Measurements from ENCODE around the gene UNC5CL. TPM values are rescaled to one million over a fixed set of nuclear protein-coding genes. Genes with fewer than 3 reads are reported as not detected.

The UNC5CL gene
- total and polyA plus RNA-seq, 2 experiments from 2014 or later = not detected

DNA sequence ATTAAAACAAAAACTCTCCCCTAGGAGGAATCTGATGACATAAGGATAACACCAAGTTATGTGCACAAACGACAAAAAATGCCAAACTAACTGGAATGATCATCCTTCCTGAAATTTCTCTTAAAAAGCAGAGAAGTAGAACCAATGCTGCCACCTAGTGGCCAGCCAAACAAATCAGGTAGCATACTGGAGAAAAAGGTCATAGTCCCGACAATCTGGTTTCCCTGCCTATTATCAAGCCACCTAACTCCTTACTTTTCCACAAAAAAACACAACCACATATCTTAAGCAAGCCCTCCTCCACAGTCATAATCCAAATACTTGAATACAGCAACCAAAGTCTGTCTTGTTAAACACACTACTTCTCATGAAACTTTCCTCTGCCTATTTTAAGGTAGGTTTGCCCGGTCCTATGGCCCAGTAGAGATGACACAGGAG, 27.9 kb upstream of the UNC5CL start:
- Histone ChIP-seq H2AFZ (0 out of 2 replicates have a peak overlapping the region, but pooled peaks have one; percentile 16), H3K27ac (no peak overlapping the region), H3K9ac (no peak overlapping the region), H3K27me3 (replicated peaks; ENCODE audit: insufficient read depth) (no peaks in the 10 kb centered on the region), H3K9me2 (ENCODE audit: insufficient read depth) (no peaks in the 10 kb centered on the region), H3F3A (ENCODE audit: insufficient read depth) (peaks cover 16% of the 10 kb centered on the region; the same call in 1 of the 2 replicates), H3K4me2 (ENCODE audit: unreplicated experiment) (no peak overlapping the region), H3K4me1 (ENCODE audit: insufficient read depth) (peaks cover 9% of the 10 kb centered on the region), H3K9me3 (ENCODE audit: low read depth) (no peaks in the 10 kb centered on the region), H3K4me3 (no peak overlapping the region), H3K79me2 (ENCODE audit: insufficient read depth) (no peaks in the 10 kb centered on the region), H4K20me1 (ENCODE audit: insufficient read depth) (no peaks in the 10 kb centered on the region), H3K36me3 (ENCODE audit: low read depth) (no peaks in the 10 kb centered on the region)
- TF ChIP-seq EZH2phosphoT487 (IDR thresholded peaks at IDR 0.05; ENCODE audit: insufficient read depth, low read depth) (no peak), EZH2 (IDR thresholded peaks at IDR 0.05; ENCODE audit: insufficient read depth, poor library complexity, severe bottlenecking) (no peak)
- DNase-seq = peak; percentile 77
- WGBS, 2 experiments (ENCODE audit: low coverage in 1 of 2, low lambda C conversion rate in 2 of 2, missing lambda C conversion rate in 2 of 2) = 34 to 35% methylated on average over 3 of the region's 3 CpGs
- in situ Hi-C loops (cut with MboI) = no loop called here

DNA sequence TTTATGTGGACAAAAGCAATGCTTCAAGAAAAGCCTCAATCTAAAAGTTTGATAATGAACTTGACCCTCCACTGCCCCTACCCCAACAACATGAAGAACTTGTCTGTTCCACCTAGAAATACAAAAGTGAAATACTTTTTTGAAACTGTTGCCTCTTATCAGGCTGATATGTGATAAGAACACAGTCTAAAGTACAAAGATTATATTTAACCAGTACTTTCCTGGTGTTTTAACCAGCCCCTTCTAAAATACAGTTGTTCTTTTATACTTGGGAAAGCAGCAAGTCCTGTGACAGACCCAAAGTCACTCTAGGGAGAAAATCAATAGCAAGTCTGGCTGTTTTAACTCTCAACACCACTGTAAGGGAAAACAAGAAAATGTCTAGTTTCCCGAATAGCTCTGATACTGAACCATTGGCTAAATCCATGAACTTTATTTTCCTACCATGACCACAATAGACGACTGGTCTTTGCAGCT, 26.6 kb upstream of the UNC5CL start:
- in situ Hi-C loops (cut with MboI) = no loop called here
- no peak overlapping the region for H3K9ac ChIP-seq
- 90 to 94% methylated on average over 2 of the region's 2 CpGs for WGBS, 2 experiments (ENCODE audit: low coverage in 1 of 2, low lambda C conversion rate in 2 of 2, missing lambda C conversion rate in 2 of 2)

DNA sequence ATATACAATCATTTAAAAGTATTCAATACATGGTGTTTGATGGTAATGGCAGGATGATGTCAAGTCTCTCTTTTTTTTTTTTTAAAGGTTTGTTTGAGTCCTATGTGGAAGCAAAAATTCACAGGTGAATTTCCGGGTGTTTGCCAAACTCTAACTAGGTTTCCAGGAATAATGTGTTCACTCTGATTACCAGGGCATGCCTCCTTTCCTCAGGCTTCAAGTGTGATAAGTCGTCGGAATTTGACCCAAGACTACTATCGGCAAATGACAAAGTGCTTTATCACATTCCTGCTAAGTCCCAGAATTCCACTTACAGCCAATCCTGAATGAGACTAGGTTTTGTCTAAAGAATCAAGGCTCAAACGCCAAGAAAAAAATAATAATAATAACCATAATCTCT, 25.8 kb upstream of the UNC5CL start:
- no peaks in the 10 kb centered on the region for H3K79me2 ChIP-seq (ENCODE audit: insufficient read depth)
- 81 to 86% methylated on average over 5 of the region's 5 CpGs for WGBS, 2 experiments (ENCODE audit: low coverage in 1 of 2, low lambda C conversion rate in 2 of 2, missing lambda C conversion rate in 2 of 2)
- H3K27ac ChIP-seq = no peak overlapping the region
- H3K9me2 ChIP-seq (ENCODE audit: insufficient read depth) = no peaks in the 10 kb centered on the region
- H3K4me1 ChIP-seq (ENCODE audit: insufficient read depth) = peaks cover 2% of the 10 kb centered on the region; the same call in 1 of the 2 replicates
- no peaks in the 10 kb centered on the region for H3K9me3 ChIP-seq (ENCODE audit: low read depth)
- H3F3A ChIP-seq (ENCODE audit: insufficient read depth) = peaks cover 4% of the 10 kb centered on the region; the same call in 1 of the 2 replicates
- no peak overlapping the region for H2AFZ ChIP-seq
- H4K20me1 ChIP-seq (ENCODE audit: insufficient read depth) = no peaks in the 10 kb centered on the region
- H3K4me3 ChIP-seq = no peak overlapping the region
- no peak for TF ChIP-seq EZH2 (IDR thresholded peaks at IDR 0.05; ENCODE audit: insufficient read depth, poor library complexity, severe bottlenecking)
- TF ChIP-seq EZH2phosphoT487 (IDR thresholded peaks at IDR 0.05; ENCODE audit: insufficient read depth, low read depth) = no peak
- in situ Hi-C loops (cut with MboI) = no loop called here
- no peak overlapping the region for H3K4me2 ChIP-seq (ENCODE audit: unreplicated experiment)
- no peak for DNase-seq
- no peaks in the 10 kb centered on the region for H3K27me3 ChIP-seq (replicated peaks; ENCODE audit: insufficient read depth)
- H3K36me3 ChIP-seq (ENCODE audit: low read depth) = no peaks in the 10 kb centered on the region
- no peak overlapping the region for H3K9ac ChIP-seq

More for the DNA sequence above, 26.6 kb upstream of the UNC5CL start:
- Histone ChIP-seq H4K20me1 (ENCODE audit: insufficient read depth) (no peaks in the 10 kb centered on the region), H3F3A (ENCODE audit: insufficient read depth) (0 out of 2 replicates have a peak, but pooled peaks cover 3% of the 10 kb centered on the region), H3K4me1 (ENCODE audit: insufficient read depth) (peaks cover 3% of the 10 kb centered on the region), H3K27ac (no peak overlapping the region), H2AFZ (no peak overlapping the region), H3K36me3 (ENCODE audit: low read depth) (no peaks in the 10 kb centered on the region), H3K9me3 (ENCODE audit: low read depth) (no peaks in the 10 kb centered on the region), H3K4me3 (no peak overlapping the region), H3K27me3 (replicated peaks; ENCODE audit: insufficient read depth) (no peaks in the 10 kb centered on the region), H3K9me2 (ENCODE audit: insufficient read depth) (no peaks in the 10 kb centered on the region), H3K4me2 (ENCODE audit: unreplicated experiment) (no peak overlapping the region), H3K79me2 (ENCODE audit: insufficient read depth) (no peaks in the 10 kb centered on the region)
- TF ChIP-seq EZH2 (IDR thresholded peaks at IDR 0.05; ENCODE audit: insufficient read depth, poor library complexity, severe bottlenecking) (no peak), EZH2phosphoT487 (IDR thresholded peaks at IDR 0.05; ENCODE audit: insufficient read depth, low read depth) (no peak)
- DNase-seq = no peak

DNA sequence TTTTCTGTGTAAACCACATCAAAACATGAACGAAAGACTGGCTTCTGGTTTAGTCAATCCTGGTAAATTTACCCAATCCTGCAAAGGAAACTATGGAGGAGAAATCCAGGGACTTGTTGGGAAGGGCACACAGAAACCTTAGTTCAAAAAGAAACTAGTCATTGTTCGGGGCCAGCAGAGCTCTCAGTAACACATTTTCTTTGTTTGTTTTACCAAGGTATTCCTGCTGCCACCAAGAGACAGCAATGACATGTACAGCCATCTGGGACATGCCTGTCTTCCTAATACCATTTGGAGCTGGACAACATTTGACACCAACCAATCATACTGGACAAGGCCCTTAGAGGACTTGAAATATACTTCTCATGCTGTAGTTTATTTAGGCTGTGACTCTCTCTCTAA, 24.9 kb upstream of the UNC5CL start:
- no peaks in the 10 kb centered on the region for H3K9me2 ChIP-seq (ENCODE audit: insufficient read depth)
- no peak for TF ChIP-seq EZH2phosphoT487 (IDR thresholded peaks at IDR 0.05; ENCODE audit: insufficient read depth, low read depth)
- no peak for TF ChIP-seq EZH2 (IDR thresholded peaks at IDR 0.05; ENCODE audit: insufficient read depth, poor library complexity, severe bottlenecking)
- no peaks in the 10 kb centered on the region for H3K27me3 ChIP-seq (replicated peaks; ENCODE audit: insufficient read depth)
- H3K4me1 ChIP-seq (ENCODE audit: insufficient read depth) = peaks cover 7% of the 10 kb centered on the region; the same call in 1 of the 2 replicates
- in situ Hi-C loops (cut with MboI) = no loop called here
- DNase-seq = no peak
- H3K9ac ChIP-seq = no peak overlapping the region
- no peak overlapping the region for H3K4me3 ChIP-seq
- H3K9me3 ChIP-seq (ENCODE audit: low read depth) = no peaks in the 10 kb centered on the region
- peaks cover 7% of the 10 kb centered on the region; the same call in 1 of the 2 replicates for H3F3A ChIP-seq (ENCODE audit: insufficient read depth)
- H3K36me3 ChIP-seq (ENCODE audit: low read depth) = no peaks in the 10 kb centered on the region
- H2AFZ ChIP-seq = no peak overlapping the region
- no peak overlapping the region for H3K4me2 ChIP-seq (ENCODE audit: unreplicated experiment)
- WGBS, 2 experiments (ENCODE audit: low coverage in 1 of 2, low lambda C conversion rate in 2 of 2, missing lambda C conversion rate in 2 of 2) = 97 to 100% methylated on average over 2 of the region's 2 CpGs
- H3K79me2 ChIP-seq (ENCODE audit: insufficient read depth) = no peaks in the 10 kb centered on the region
- no peaks in the 10 kb centered on the region for H4K20me1 ChIP-seq (ENCODE audit: insufficient read depth)
- no peak overlapping the region for H3K27ac ChIP-seq
